HCT116 (cell line): Measurements from ENCODE around the gene ODF4. TPM values are rescaled to one million over a fixed set of nuclear protein-coding genes. Genes with fewer than 3 reads are reported as not detected.

Source experiments
- ATAC-seq: fragments of 200-7000 bp; cut with Tn5 transposase; 2 replicates; pipeline ENCODE4 v1.9.1; 2020; ENCODE audit warnings: mild to moderate bottlenecking, moderate library complexity
- BruUV-seq: library from RNA; stranded (reverse); fragments of 400-500 nt; replicated peaks from 2 replicates; lab custom pipeline; 2021; lab: Mats Ljungman, UMichigan
- CTCF ChIA-PET: fragments of 300-600 bp; sonication (Branson Sonifier 250); formaldehyde crosslinking; loops from one replicate; lab custom pipeline; 2021; ENCODE audit warnings: antibody characterized with exemption; lab: Charles Lee
- POLR2A ChIA-PET: fragments of 300-600, 350-600 bp; sonication (Branson Sonifier 250); formaldehyde crosslinking; loops from one replicate; lab custom pipeline; 2021; ENCODE audit warnings: antibody characterized with exemption; lab: Charles Lee
- RAD21 ChIA-PET, 2 experiments: fragments of 300-600 bp; sonication (Branson Sonifier 250); formaldehyde crosslinking; loops; one replicate each; lab custom pipeline; 2023; ENCODE audit warnings: low total read pairs in 2 of 2; ENCODE audit not compliant: uncharacterized antibody in 2 of 2, unreplicated experiment in 2 of 2, low non-redundant PET in 1 of 2; lab: Charles Lee
- DNase-seq: peaks from one replicate; pipeline ENCODE4 v3.0.0-alpha.2; 2010; ENCODE audit warnings: low read depth, low spot score
- H2AFZ ChIP-seq: fragments of 200-600 bp; shearing (Covaris generic), sonication (generic); 2 replicates; pipeline ENCODE4 v1.6.1; 2017; ENCODE audit warnings: low read depth, mixed run types, mixed read lengths, antibody characterized with exemption, low read length; ENCODE audit not compliant: poor library complexity, severe bottlenecking
- H3K27ac ChIP-seq: 2 replicates; pipeline ENCODE4 v1.5.1; 2012; ENCODE audit warnings: low read depth, low read length
- H3K27me3 ChIP-seq: fragments of 200-600 bp; sonication (generic); 2 replicates; pipeline ENCODE4 v1.6.1; 2016; ENCODE audit warnings: mixed run types, low read length, mixed read lengths; ENCODE audit not compliant: insufficient read depth
- H3K36me3 ChIP-seq, 2 experiments: fragments of 200-500 bp in 1 of 2; fragments of 200-600 bp in 1 of 2; sonication (Bioruptor generic) in 1 of 2; sonication (generic) in 1 of 2; 2 replicates each; pipeline versions ENCODE4 v1.5.1 to v1.6.1; 2014 to 2016; ENCODE audit warnings: low read length in 2 of 2, inconsistent platforms in 1 of 2, mixed read lengths in 1 of 2, mixed run types in 1 of 2; ENCODE audit not compliant: insufficient read depth in 2 of 2, control insufficient read depth in 1 of 2
- H3K4me1 ChIP-seq, 2 experiments: fragments of 200-600 bp in 1 of 2; sonication (generic) in 1 of 2; 2 replicates each; pipeline versions ENCODE4 v1.5.1 to v1.6.1; 2012 to 2017; ENCODE audit warnings: low read length in 2 of 2, inconsistent platforms in 1 of 2, mild to moderate bottlenecking in 1 of 2, mixed read lengths in 1 of 2, mixed run types in 1 of 2, moderate library complexity in 1 of 2; ENCODE audit not compliant: insufficient read depth in 2 of 2, control insufficient read depth in 1 of 2
- H3K4me2 ChIP-seq: fragments of 200-600 bp; sonication (generic); 2 replicates; pipeline ENCODE4 v1.6.1; 2017; ENCODE audit warnings: mixed run types, low read length, mixed read lengths
- H3K4me3 ChIP-seq, 2 experiments: fragments of 200-600 bp in 1 of 2; sonication (generic) in 1 of 2; replicated peaks in 1 of 2; 2 replicates each; pipeline ENCODE4 v1.5.1; 2011 to 2016; ENCODE audit warnings: low read length in 2 of 2, control low read depth in 1 of 2, low read depth in 1 of 2, mild to moderate bottlenecking in 1 of 2, mixed read lengths in 1 of 2, mixed run types in 1 of 2
- H3K79me2 ChIP-seq: fragments of 200-600 bp; sonication (generic); 2 replicates; pipeline ENCODE4 v1.6.1; 2017; ENCODE audit warnings: mild to moderate bottlenecking, mixed run types, low read length, moderate library complexity, mixed read lengths; ENCODE audit not compliant: insufficient read depth
- H3K9ac ChIP-seq: fragments of 200-600 bp; sonication (generic); 2 replicates; pipeline ENCODE4 v1.6.1; 2016; ENCODE audit warnings: low read length, mixed read lengths
- H3K9me2 ChIP-seq: fragments of 200-600 bp; sonication (generic), shearing (Covaris generic); 2 replicates; pipeline ENCODE4 v1.6.1; 2017; ENCODE audit warnings: mixed run types, mild to moderate bottlenecking, moderate library complexity; ENCODE audit not compliant: insufficient read depth
- H3K9me3 ChIP-seq, 2 experiments: fragments of 200-500 bp in 1 of 2; fragments of 200-600 bp in 1 of 2; sonication (Bioruptor generic) in 1 of 2; sonication (generic) in 1 of 2; 2 replicates each; pipeline ENCODE4 v1.6.1; 2014 to 2017; ENCODE audit warnings: low read length in 2 of 2, mixed read lengths in 2 of 2, inconsistent platforms in 1 of 2, low read depth in 1 of 2, mild to moderate bottlenecking in 1 of 2, mixed run types in 1 of 2, moderate library complexity in 1 of 2; ENCODE audit not compliant: control insufficient read depth in 1 of 2, insufficient read depth in 1 of 2
- H4K20me1 ChIP-seq: fragments of 200-600 bp; sonication (generic), shearing (Covaris generic); 2 replicates; pipeline ENCODE4 v1.6.1; 2017; ENCODE audit warnings: mixed run types, mild to moderate bottlenecking, moderate library complexity; ENCODE audit not compliant: insufficient read depth
- CBX3 ChIP-seq: IDR thresholded peaks from 2 replicates; pipeline ENCODE4 v1.6.1; 2012; ENCODE audit warnings: low read depth
- EZH2 ChIP-seq: fragments of 200-600 bp; sonication (generic); IDR thresholded peaks from 2 replicates; pipeline ENCODE4 v1.6.1; 2017; ENCODE audit warnings: antibody characterized with exemption, mixed run types
- EZH2phosphoT487 ChIP-seq: fragments of 200-600 bp; IDR thresholded peaks from 2 replicates; pipeline ENCODE4 v1.6.1; 2018; ENCODE audit warnings: antibody characterized with exemption, borderline replicate concordance
- FOSL1 ChIP-seq: IDR thresholded peaks from 2 replicates; pipeline ENCODE4 v1.6.1; 2012; ENCODE audit warnings: low read depth
- JUND ChIP-seq: IDR thresholded peaks from 2 replicates; pipeline ENCODE4 v1.6.1; 2012
- POLR2A ChIP-seq: IDR thresholded peaks from 2 replicates; pipeline ENCODE4 v1.7.0; 2011; ENCODE audit warnings: borderline replicate concordance; ENCODE audit not compliant: insufficient read depth, insufficient read length; ENCODE audit errors: extremely low read depth
- RAD21 ChIP-seq: IDR thresholded peaks from 2 replicates; pipeline ENCODE4 v1.6.1; 2012; ENCODE audit warnings: low read depth, mild to moderate bottlenecking
- SIN3A ChIP-seq: IDR thresholded peaks from 2 replicates; pipeline ENCODE4 v1.6.1; 2012; ENCODE audit warnings: low read depth
- YY1 ChIP-seq: IDR thresholded peaks from 2 replicates; pipeline ENCODE4 v1.6.1; 2011; ENCODE audit warnings: low read length, low read depth, moderate library complexity, mild to moderate bottlenecking; ENCODE audit not compliant: insufficient replicate concordance; ENCODE audit errors: extremely low read depth
- ZBTB33 ChIP-seq: IDR thresholded peaks from 2 replicates; pipeline ENCODE4 v1.6.1; 2011; ENCODE audit warnings: mild to moderate bottlenecking, low read length, moderate library complexity; ENCODE audit not compliant: insufficient replicate concordance; ENCODE audit errors: extremely low read depth
- ZFX ChIP-seq: fragments of 450-650 bp; IDR thresholded peaks from 2 replicates; pipeline ENCODE4 v1.6.1; 2017
- ZNF274 ChIP-seq: fragments of 200-500 bp; sonication (Bioruptor generic); IDR thresholded peaks from 2 replicates; pipeline ENCODE4 v1.6.1; 2014; ENCODE audit warnings: mild to moderate bottlenecking, low read depth, low read length, inconsistent platforms
- intact Hi-C: fragments of 100-400 bp; cut with micrococcal nuclease; formaldehyde crosslinking; loops from 2 replicates; pipeline ENCODE4 v1.10.0; 2022
- total RNA-seq: library from RNA; stranded (reverse); gene quantifications from one replicate; pipeline ENCODE4 v1.2.1, GENCODE V29; 2021; ENCODE audit not compliant: unreplicated experiment

The ODF4 gene
- total RNA-seq, 1 experiment from 2014 or later, result not detected

DNA sequence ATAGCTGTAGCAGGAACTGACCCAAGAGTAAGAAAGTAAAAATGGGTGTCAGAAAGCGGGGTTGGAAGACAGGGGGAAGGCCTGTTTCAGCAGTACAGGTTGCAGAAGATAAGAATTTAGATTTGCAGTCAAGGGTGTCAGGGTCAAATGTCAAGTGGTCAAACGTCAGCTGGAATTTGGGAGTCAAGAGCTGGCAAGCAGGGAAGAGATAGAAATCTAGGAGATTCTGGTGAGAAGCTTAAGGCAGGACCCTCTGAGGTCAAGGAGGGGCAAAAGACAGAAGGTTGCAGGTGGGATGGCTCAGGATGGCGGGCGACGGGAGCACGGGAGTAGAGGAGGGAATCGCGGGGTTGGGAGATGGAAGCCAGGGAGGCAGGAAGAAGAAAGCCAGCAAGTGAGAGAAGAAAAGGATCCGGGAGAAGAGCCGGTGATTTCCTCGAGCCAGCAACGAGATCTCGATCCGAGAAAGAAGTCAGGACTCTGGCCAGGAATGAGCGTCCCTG, 44.8 kb upstream of the ODF4 start:
- Histone ChIP-seq H3K36me3 (no peaks in the 10 kb centered on the region), H3K4me1 (peaks cover 19 to 34% of the 10 kb centered on the region in 2 experiments), H3K79me2 (no peaks in the 10 kb centered on the region), H2AFZ (peak overlapping the region; percentile 88), H3K4me3 (peak overlapping the region; percentile 54 to 65), H3K9ac (peak overlapping the region; percentile 72), H3K27me3 (no peaks in the 10 kb centered on the region), H3K4me2 (peak overlapping the region; percentile 93), H4K20me1 (no peaks in the 10 kb centered on the region), H3K27ac (peak overlapping the region; percentile 93), H3K9me3 (no peaks in the 10 kb centered on the region), H3K9me2 (no peaks in the 10 kb centered on the region)
- POLR2A ChIA-PET, result interaction anchor here (1.0 to 2.2 kb wide), 16 partner anchors 9 to 172 kb away, joined by 3 to 25 read pairs (median 4); partner anchors contain the start of genes AURKB, BORCS6, CTC1 and PFAS
- no peak for TF ChIP-seq POLR2A
- TF ChIP-seq JUND, result no peak
- TF ChIP-seq EZH2phosphoT487, result no peak
- TF ChIP-seq SIN3A, result no peak
- TF ChIP-seq ZFX, result no peak
- no peak for TF ChIP-seq ZBTB33
- no peak for TF ChIP-seq ZNF274
- no peak for TF ChIP-seq RAD21
- no peak for TF ChIP-seq EZH2
- no peak for TF ChIP-seq FOSL1
- no peak for TF ChIP-seq CBX3
- no peak for TF ChIP-seq YY1
- RAD21 ChIA-PET, result no interaction called here
- ATAC-seq (peak; percentile 24), DNase-seq (no peak)
- CTCF ChIA-PET, result interaction anchor here (0.6 to 1.2 kb wide), 7 partner anchors 10 to 451 kb away, joined by 3 to 6 read pairs (median 5); partner anchors contain the start of gene ALOXE3
- intact Hi-C loops, result no loop called here
- BruUV-seq, result TSS peak; percentile 87
